ENCODE results near the gene FN1.

Gene FN1

GRCh38 chr2:215434447-215435279, 1.2 kb downstream of the FN1 start:
- Mint-ChIP-seq H3K4me3 (peak overlapping the region; percentile 60), H3K27me3 (peaks cover 75% of the 10 kb centered on the region), H3K27ac (no peak overlapping the region), H3K9me3 (no peaks in the 10 kb centered on the region), H3K4me1 (peaks cover 15% of the 10 kb centered on the region), H3K36me3 (ENCODE audit: low read depth) (no peaks in the 10 kb centered on the region)
- DNase-seq (no peak), ATAC-seq (no peak)

GRCh38 chr2:215432759-215433594, 2.9 kb downstream of the FN1 start:
- ATAC-seq (no peak), DNase-seq (no peak)
- Mint-ChIP-seq H3K9me3 (no peaks in the 10 kb centered on the region), H3K4me3 (no peak overlapping the region), H3K27ac (no peak overlapping the region), H3K4me1 (peaks cover 15% of the 10 kb centered on the region), H3K36me3 (ENCODE audit: low read depth) (no peaks in the 10 kb centered on the region), H3K27me3 (peaks cover 69% of the 10 kb centered on the region)

GRCh38 chr2:215431778-215432758, 3.8 kb downstream of the FN1 start:
- DNase-seq, result no peak
- no peaks in the 10 kb centered on the region for H3K36me3 Mint-ChIP-seq (ENCODE audit: low read depth)
- H3K4me1 Mint-ChIP-seq, result peaks cover 12% of the 10 kb centered on the region
- H3K9me3 Mint-ChIP-seq, result no peaks in the 10 kb centered on the region
- no peak overlapping the region for H3K27ac Mint-ChIP-seq
- H3K4me3 Mint-ChIP-seq, result no peak overlapping the region
- peaks cover 61% of the 10 kb centered on the region for H3K27me3 Mint-ChIP-seq
- no peak for ATAC-seq

- ATAC-seq, result no peak
- H3K27ac Mint-ChIP-seq, result no peak overlapping the region
- no peak overlapping the region for H3K4me3 Mint-ChIP-seq
- no peak for DNase-seq
- H3K36me3 Mint-ChIP-seq (ENCODE audit: low read depth), result no peaks in the 10 kb centered on the region
- H3K4me1 Mint-ChIP-seq, result peaks cover 6% of the 10 kb centered on the region
- peaks cover 55% of the 10 kb centered on the region for H3K27me3 Mint-ChIP-seq
- H3K9me3 Mint-ChIP-seq, result no peaks in the 10 kb centered on the region
These were observed 4.6 kb downstream of the FN1 start for GRCh38 chr2:215431290-215431689.

GRCh38 chr2:215430528-215431187, 5.2 kb downstream of the FN1 start:
- peaks cover 56% of the 10 kb centered on the region for H3K27me3 Mint-ChIP-seq
- H3K4me3 Mint-ChIP-seq, result no peak overlapping the region
- ATAC-seq, result no peak
- no peaks in the 10 kb centered on the region for H3K36me3 Mint-ChIP-seq (ENCODE audit: low read depth)
- H3K4me1 Mint-ChIP-seq, result peaks cover 6% of the 10 kb centered on the region
- H3K27ac Mint-ChIP-seq, result no peak overlapping the region
- no peak for DNase-seq
- H3K9me3 Mint-ChIP-seq, result no peaks in the 10 kb centered on the region

GRCh38 chr2:215429424-215429823, 6.4 kb downstream of the FN1 start:
- Mint-ChIP-seq H3K27ac (no peak overlapping the region), H3K9me3 (no peaks in the 10 kb centered on the region), H3K27me3 (peaks cover 47% of the 10 kb centered on the region), H3K36me3 (ENCODE audit: low read depth) (no peaks in the 10 kb centered on the region), H3K4me3 (no peak overlapping the region), H3K4me1 (no peaks in the 10 kb centered on the region)
- ATAC-seq (no peak), DNase-seq (no peak)

- Mint-ChIP-seq H3K27ac (no peak overlapping the region), H3K36me3 (ENCODE audit: low read depth) (no peaks in the 10 kb centered on the region), H3K27me3 (peaks cover 49% of the 10 kb centered on the region), H3K9me3 (no peaks in the 10 kb centered on the region), H3K4me1 (no peaks in the 10 kb centered on the region), H3K4me3 (no peak overlapping the region)
- DNase-seq (no peak), ATAC-seq (no peak)
These were observed 7.6 kb downstream of the FN1 start for GRCh38 chr2:215428060-215428910.

- no peaks in the 10 kb centered on the region for H3K4me1 Mint-ChIP-seq
- H3K27me3 Mint-ChIP-seq, result peaks cover 46% of the 10 kb centered on the region
- no peak overlapping the region for H3K27ac Mint-ChIP-seq
- no peaks in the 10 kb centered on the region for H3K9me3 Mint-ChIP-seq
- ATAC-seq, result no peak
- no peaks in the 10 kb centered on the region for H3K36me3 Mint-ChIP-seq (ENCODE audit: low read depth)
- no peak overlapping the region for H3K4me3 Mint-ChIP-seq
- no peak for DNase-seq
These were observed 8.3 kb downstream of the FN1 start for GRCh38 chr2:215427585-215427984.

- H3K27me3 Mint-ChIP-seq, result peaks cover 50% of the 10 kb centered on the region
- no peak overlapping the region for H3K27ac Mint-ChIP-seq
- DNase-seq (no peak), ATAC-seq (no peak)
- no peaks in the 10 kb centered on the region for H3K36me3 Mint-ChIP-seq (ENCODE audit: low read depth)
- no peak overlapping the region for H3K4me3 Mint-ChIP-seq
- no peaks in the 10 kb centered on the region for H3K9me3 Mint-ChIP-seq
- H3K4me1 Mint-ChIP-seq, result no peaks in the 10 kb centered on the region
These were observed 10.7 kb downstream of the FN1 start for GRCh38 chr2:215425021-215425782.

- Mint-ChIP-seq H3K36me3 (ENCODE audit: low read depth) (no peaks in the 10 kb centered on the region), H3K9me3 (no peaks in the 10 kb centered on the region), H3K4me3 (no peak overlapping the region), H3K4me1 (no peaks in the 10 kb centered on the region), H3K27ac (no peak overlapping the region), H3K27me3 (peaks cover 45% of the 10 kb centered on the region)
- ATAC-seq, result no peak
- DNase-seq, result no peak
These were observed 11.8 kb downstream of the FN1 start for GRCh38 chr2:215423928-215424540.

GRCh38 chr2:215423234-215423633, 12.6 kb downstream of the FN1 start:
- no peak overlapping the region for H3K4me3 Mint-ChIP-seq
- ATAC-seq (no peak), DNase-seq (no peak)
- H3K4me1 Mint-ChIP-seq, result no peaks in the 10 kb centered on the region
- H3K27me3 Mint-ChIP-seq, result peaks cover 46% of the 10 kb centered on the region
- no peaks in the 10 kb centered on the region for H3K9me3 Mint-ChIP-seq
- H3K36me3 Mint-ChIP-seq (ENCODE audit: low read depth), result no peaks in the 10 kb centered on the region
- H3K27ac Mint-ChIP-seq, result no peak overlapping the region

GRCh38 chr2:215422676-215423075, 13.2 kb downstream of the FN1 start:
- ATAC-seq (no peak), DNase-seq (no peak)
- H3K27me3 Mint-ChIP-seq, result peaks cover 46% of the 10 kb centered on the region
- no peak overlapping the region for H3K27ac Mint-ChIP-seq
- H3K9me3 Mint-ChIP-seq, result no peaks in the 10 kb centered on the region
- H3K36me3 Mint-ChIP-seq (ENCODE audit: low read depth), result no peaks in the 10 kb centered on the region
- no peaks in the 10 kb centered on the region for H3K4me1 Mint-ChIP-seq
- H3K4me3 Mint-ChIP-seq, result no peak overlapping the region
